ENCODE results near the gene RASA3.
"Not testable (repeated sequence)": the region's sequence is repeated elsewhere in the genome, so short reads cannot be mapped to it uniquely, and the experiment has no call there.

RASA3 gene

DNA sequence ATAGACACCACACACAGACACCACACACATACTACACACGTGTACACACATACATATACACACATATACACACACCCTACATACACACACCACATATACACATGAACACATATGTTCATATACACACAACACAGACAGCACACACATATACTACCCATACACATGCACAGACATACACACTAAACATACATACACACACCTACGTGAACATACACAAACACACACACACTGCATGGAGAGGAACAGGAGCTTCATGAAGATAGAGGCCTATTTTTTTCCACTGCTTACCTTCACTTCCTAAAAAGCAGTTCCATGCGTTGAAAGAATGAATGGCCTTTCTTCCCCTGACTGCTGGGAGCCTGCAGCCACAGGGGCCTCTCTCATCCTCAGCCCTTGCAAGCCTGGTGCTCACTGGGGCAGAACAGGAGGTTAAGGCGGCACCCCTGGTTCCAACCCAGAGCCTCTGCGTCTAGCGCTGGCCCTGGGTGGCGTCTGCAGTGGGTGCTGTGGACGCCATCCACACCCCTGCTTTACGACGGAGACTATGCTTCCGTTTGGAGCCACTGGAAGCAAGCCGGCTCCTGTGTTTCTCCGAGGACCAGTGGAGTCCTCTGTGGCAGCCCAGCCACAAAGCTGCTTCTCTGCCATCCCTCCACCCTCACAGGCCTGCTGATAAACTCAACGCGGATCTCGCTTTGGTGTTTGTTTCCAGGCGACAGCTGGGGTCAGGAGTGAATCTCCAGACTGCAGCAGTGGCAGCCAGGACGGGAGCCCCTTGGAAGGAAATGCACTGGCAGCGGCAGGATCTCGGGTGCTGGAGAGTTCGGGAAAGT, 1.9 kb upstream of the RASA3 start:
- Histone ChIP-seq H3K36me3 (replicated peaks) (no peaks in the 10 kb centered on the region), H3K27ac (no peak overlapping the region), H3K27me3 (replicated peaks) (no peaks in the 10 kb centered on the region), H3K4me3 (ENCODE audit: low read depth, low read length) (no peak overlapping the region)
- TF ChIP-seq CTCF (IDR thresholded peaks at IDR 0.05; ENCODE audit: low read depth, low read length, missing control alignments) = no peak
- in situ Hi-C loops (cut with HindIII; ENCODE audit: low pct_ligation_motif_present, low sequenced_read_pairs) = no loop called here
- no peak for DNase-seq

GRCh38 chr13:114133552-114133951, 1.1 kb upstream of the RASA3 start:
- DNase-seq; H3K27ac ChIP-seq; in situ Hi-C loops (cut with HindIII; ENCODE audit: low pct_ligation_motif_present, low sequenced_read_pairs): not testable (repeated sequence)

DNA sequence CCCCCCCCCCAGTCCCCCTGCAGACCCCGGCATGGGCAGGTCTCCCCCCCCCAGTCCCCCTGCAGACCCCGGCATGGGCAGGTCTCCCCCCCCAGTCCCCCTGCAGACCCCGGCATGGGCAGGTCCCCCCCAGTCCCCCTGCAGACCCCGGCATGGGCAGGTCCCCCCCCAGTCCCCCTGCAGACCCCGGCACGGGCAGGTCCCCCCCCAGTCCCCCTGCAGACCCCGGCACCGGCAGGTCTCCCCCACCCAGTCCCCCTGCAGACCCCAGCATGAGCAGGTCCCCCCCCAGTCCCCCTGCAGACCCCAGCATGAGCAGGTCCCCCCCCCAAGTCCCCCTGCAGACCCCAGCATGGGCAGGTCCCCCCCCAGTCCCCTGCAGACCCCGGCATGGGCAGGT, 703 bp upstream of the RASA3 start:
- H3K27ac ChIP-seq; in situ Hi-C loops (cut with HindIII; ENCODE audit: low pct_ligation_motif_present, low sequenced_read_pairs); H3K27me3 ChIP-seq (replicated peaks); H3K36me3 ChIP-seq (replicated peaks); H3K4me3 ChIP-seq (ENCODE audit: low read depth, low read length); DNase-seq: not testable (repeated sequence)

More at GRCh38 chr13:114133552-114133951, 1.1 kb upstream of the RASA3 start:
- H3K27me3 ChIP-seq (replicated peaks); H3K36me3 ChIP-seq (replicated peaks); H3K4me3 ChIP-seq (ENCODE audit: low read depth, low read length): not testable (repeated sequence)

- no peak for DNase-seq
- peak overlapping the region; percentile 96 for H3K27ac ChIP-seq
- in situ Hi-C loops (cut with HindIII; ENCODE audit: low pct_ligation_motif_present, low sequenced_read_pairs) = no loop called here
These were observed 622 bp downstream of the RASA3 start for GRCh38 chr13:114131583-114132418.

GRCh38 chr13:114130837-114131582, 1.4 kb downstream of the RASA3 start:
- Histone ChIP-seq H3K36me3 (replicated peaks) (no peaks in the 10 kb centered on the region), H3K4me3 (ENCODE audit: low read depth, low read length) (peak overlapping the region; percentile 96), H3K27me3 (replicated peaks) (no peaks in the 10 kb centered on the region), H3K27ac (peak overlapping the region; percentile 96)
- in situ Hi-C loops (cut with HindIII; ENCODE audit: low pct_ligation_motif_present, low sequenced_read_pairs) = no loop called here
- peak; percentile 93 for DNase-seq
- no peak for TF ChIP-seq CTCF (IDR thresholded peaks at IDR 0.05; ENCODE audit: low read depth, low read length, missing control alignments)

More at GRCh38 chr13:114131583-114132418, 622 bp downstream of the RASA3 start:
- H3K4me3 ChIP-seq (ENCODE audit: low read depth, low read length) = peak overlapping the region; percentile 96
- H3K27me3 ChIP-seq (replicated peaks) = no peaks in the 10 kb centered on the region
- H3K36me3 ChIP-seq (replicated peaks) = no peaks in the 10 kb centered on the region
- TF ChIP-seq CTCF (IDR thresholded peaks at IDR 0.05; ENCODE audit: low read depth, low read length, missing control alignments) = no peak

- DNase-seq = no peak
- peak overlapping the region; percentile 96 for H3K27ac ChIP-seq
- H3K27me3 ChIP-seq (replicated peaks) = no peaks in the 10 kb centered on the region
- in situ Hi-C loops (cut with HindIII; ENCODE audit: low pct_ligation_motif_present, low sequenced_read_pairs) = no loop called here
- TF ChIP-seq CTCF (IDR thresholded peaks at IDR 0.05; ENCODE audit: low read depth, low read length, missing control alignments) = no peak
- H3K36me3 ChIP-seq (replicated peaks) = no peaks in the 10 kb centered on the region
- H3K4me3 ChIP-seq (ENCODE audit: low read depth, low read length) = peak overlapping the region; percentile 96
These were observed 2.1 kb downstream of the RASA3 start for GRCh38 chr13:114130131-114130836.
